ENCODE results near the gene PHLPP1. TPM values are rescaled to one million over a fixed set of nuclear protein-coding genes. Genes with fewer than 3 reads are reported as not detected.

Gene PHLPP1
- total RNA-seq, 1 experiment from 2014 or later = 28.0 TPM

DNA sequence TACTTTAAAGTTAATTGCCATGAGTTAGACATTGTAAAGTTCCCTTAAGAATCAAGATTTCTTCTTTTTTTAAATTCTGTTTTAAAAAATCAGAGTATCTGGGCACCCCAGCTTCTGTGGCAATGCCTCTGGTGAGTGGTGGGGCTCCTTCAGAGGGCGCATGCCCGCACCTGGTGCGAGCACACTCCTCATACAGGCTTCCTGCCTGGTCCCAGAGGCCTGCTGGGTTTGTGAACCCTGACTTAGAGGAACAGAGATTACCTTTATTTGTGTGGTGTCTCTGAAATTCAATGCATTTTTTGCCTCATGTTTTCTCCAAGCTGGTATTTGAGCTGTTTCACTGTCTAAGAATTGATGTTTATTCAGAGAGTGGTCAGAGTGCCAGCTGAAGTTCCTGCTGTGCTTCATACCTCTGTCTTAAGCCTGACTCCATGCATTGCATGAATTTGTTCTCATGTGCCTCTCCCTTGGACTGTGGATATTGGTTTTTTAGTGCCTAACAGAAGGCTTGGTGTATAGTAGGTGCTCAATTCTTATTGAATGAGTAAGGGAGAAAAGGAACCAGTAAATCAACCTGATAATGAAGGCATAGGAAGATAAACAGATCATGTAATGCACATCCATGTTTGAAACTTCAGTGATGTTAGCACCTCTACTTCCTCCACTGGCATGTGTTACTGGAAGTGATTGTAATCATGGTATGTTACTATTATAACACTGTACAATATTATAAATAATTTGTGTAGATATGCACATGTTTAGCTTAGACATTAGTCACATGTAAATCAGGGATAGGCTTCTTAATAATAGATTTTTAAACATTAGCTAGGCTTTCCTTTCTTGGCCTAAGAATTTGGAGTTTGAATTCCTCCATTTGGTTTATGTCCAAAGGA is 29.0 kb downstream of the PHLPP1 start:
- DNase-seq = no peak
- H3K27me3 Mint-ChIP-seq (ENCODE audit: unreplicated experiment) = no peaks in the 10 kb centered on the region
- H3K27ac Mint-ChIP-seq (ENCODE audit: unreplicated experiment) = peak overlapping the region; percentile 19
- no peaks in the 10 kb centered on the region for H3K36me3 Mint-ChIP-seq (ENCODE audit: insufficient read depth, unreplicated experiment)
- BruUV-seq (replicated peaks) = no TSS peak
- peaks cover 32% of the 10 kb centered on the region for H3K4me1 Mint-ChIP-seq (ENCODE audit: low read depth, unreplicated experiment)
- intact Hi-C loops (cut with micrococcal nuclease; ENCODE audit: unreplicated experiment) = no loop called here
- H3K4me3 Mint-ChIP-seq (ENCODE audit: low read depth, unreplicated experiment) = no peak overlapping the region
- TF ChIP-seq, protein P1, sequence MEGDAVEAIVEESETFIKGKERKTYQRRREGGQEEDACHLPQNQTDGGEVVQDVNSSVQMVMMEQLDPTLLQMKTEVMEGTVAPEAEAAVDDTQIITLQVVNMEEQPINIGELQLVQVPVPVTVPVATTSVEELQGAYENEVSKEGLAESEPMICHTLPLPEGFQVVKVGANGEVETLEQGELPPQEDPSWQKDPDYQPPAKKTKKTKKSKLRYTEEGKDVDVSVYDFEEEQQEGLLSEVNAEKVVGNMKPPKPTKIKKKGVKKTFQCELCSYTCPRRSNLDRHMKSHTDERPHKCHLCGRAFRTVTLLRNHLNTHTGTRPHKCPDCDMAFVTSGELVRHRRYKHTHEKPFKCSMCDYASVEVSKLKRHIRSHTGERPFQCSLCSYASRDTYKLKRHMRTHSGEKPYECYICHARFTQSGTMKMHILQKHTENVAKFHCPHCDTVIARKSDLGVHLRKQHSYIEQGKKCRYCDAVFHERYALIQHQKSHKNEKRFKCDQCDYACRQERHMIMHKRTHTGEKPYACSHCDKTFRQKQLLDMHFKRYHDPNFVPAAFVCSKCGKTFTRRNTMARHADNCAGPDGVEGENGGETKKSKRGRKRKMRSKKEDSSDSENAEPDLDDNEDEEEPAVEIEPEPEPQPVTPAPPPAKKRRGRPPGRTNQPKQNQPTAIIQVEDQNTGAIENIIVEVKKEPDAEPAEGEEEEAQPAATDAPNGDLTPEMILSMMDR (IDR thresholded peaks at IDR 0.05; ENCODE audit: unreplicated experiment) = no peak
- H3K9me3 Mint-ChIP-seq (ENCODE audit: low read depth, unreplicated experiment) = no peaks in the 10 kb centered on the region
- CTCF ChIA-PET = interaction anchor here (0.6 to 1.3 kb wide), 2 partner anchors 12 to 108 kb away, joined by 3 read pairs; no protein-coding TSS in a partner anchor

DNA sequence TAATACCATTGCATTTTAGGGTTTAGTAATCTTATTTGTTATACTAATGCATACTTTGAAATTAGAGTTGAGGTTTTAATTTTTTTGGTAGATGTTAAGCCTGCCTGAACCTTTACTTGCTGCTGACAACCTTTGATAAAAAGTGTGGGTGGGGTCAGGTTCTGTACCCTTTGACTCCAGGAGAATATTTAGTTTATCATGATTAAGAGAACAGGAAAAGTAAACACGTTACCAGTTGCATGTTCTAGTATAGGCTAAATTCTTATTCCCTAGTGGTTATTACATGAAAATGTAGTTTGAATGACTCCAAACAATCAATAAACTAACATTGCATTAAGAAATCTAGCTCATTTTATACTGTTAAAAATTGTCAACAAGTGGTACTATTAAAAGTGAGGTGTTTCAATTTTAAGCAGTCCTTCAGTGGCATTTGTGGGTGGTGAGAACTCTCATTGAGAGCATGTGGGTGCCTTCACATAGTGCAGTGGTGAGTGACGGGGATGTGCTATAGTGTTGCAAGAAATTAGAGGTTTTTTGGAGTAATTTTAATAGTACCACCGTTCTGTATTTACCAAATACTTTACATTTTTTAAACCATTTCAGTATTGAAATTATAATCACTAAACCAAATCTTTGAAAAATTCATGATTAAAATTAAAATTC is 29.9 kb downstream of the PHLPP1 start:
- intact Hi-C loops (cut with micrococcal nuclease; ENCODE audit: unreplicated experiment) = no loop called here
- no peak overlapping the region for H3K4me3 Mint-ChIP-seq (ENCODE audit: low read depth, unreplicated experiment)
- no peaks in the 10 kb centered on the region for H3K9me3 Mint-ChIP-seq (ENCODE audit: low read depth, unreplicated experiment)
- no peaks in the 10 kb centered on the region for H3K36me3 Mint-ChIP-seq (ENCODE audit: insufficient read depth, unreplicated experiment)
- CTCF ChIA-PET = interaction anchor here (1.3 kb wide), 1 partner anchor 11 kb away, joined by 3 read pairs; no protein-coding TSS in a partner anchor
- DNase-seq = no peak
- no peak overlapping the region for H3K27ac Mint-ChIP-seq (ENCODE audit: unreplicated experiment)
- no TSS peak for BruUV-seq (replicated peaks)
- H3K27me3 Mint-ChIP-seq (ENCODE audit: unreplicated experiment) = no peaks in the 10 kb centered on the region
- TF ChIP-seq, protein P1 (IDR thresholded peaks at IDR 0.05; ENCODE audit: unreplicated experiment) = no peak
- H3K4me1 Mint-ChIP-seq (ENCODE audit: low read depth, unreplicated experiment) = peaks cover 27% of the 10 kb centered on the region

DNA sequence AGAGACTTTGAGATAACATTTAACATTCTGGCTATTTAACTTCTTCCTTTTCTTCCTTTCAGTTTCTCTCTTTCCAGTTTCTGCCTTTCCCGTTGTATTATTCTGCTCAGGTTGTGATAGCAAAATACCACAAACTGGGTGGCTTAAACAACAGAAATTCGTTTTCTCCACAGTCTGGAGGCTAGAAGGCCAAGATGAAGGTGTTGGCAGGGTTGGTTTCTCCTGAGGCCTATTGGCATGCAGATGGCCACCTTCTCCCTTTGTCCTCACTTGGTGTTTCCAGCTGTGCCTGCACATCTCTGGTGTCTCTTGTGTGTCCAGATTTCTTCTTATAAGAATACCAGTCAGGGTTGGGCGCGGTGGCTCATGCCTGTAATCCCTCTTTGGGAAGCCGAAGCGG is 34.0 kb downstream of the PHLPP1 start:
- TF ChIP-seq, protein P1 (IDR thresholded peaks at IDR 0.05; ENCODE audit: unreplicated experiment) = no peak
- Mint-ChIP-seq H3K36me3 (ENCODE audit: insufficient read depth, unreplicated experiment) (no peaks in the 10 kb centered on the region), H3K4me3 (ENCODE audit: low read depth, unreplicated experiment) (no peak overlapping the region), H3K27me3 (ENCODE audit: unreplicated experiment) (no peaks in the 10 kb centered on the region), H3K27ac (ENCODE audit: unreplicated experiment) (no peak overlapping the region), H3K9me3 (ENCODE audit: low read depth, unreplicated experiment) (no peaks in the 10 kb centered on the region), H3K4me1 (ENCODE audit: low read depth, unreplicated experiment) (peaks cover 49% of the 10 kb centered on the region)
- CTCF ChIA-PET = no interaction called here
- no TSS peak for BruUV-seq (replicated peaks)
- no peak for DNase-seq
- intact Hi-C loops (cut with micrococcal nuclease; ENCODE audit: unreplicated experiment) = no loop called here

DNA sequence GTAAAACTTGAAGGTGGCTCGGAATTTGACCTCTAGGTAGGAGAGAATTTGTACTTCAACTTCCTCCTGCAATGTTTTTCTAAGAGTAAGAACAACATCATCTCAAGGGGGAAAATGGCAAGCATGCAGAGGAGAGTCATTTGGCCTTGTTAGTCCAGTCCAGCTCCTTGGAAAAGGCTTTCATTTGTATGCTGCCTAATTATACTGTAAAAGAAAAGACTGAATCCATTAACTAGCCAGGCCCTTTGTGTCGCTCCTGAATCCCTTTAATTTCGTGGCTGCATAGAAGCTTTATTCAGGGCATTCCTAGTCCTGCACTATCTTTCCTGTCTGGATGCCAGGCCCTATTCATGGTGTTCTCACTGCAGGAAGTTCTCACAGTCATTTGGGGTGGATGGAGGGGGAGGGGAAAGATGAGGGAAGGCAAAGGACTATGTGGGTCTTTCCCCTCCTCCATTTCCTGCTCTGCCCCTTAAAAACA is 36.0 kb downstream of the PHLPP1 start:
- Mint-ChIP-seq H3K9me3 (ENCODE audit: low read depth, unreplicated experiment) (no peaks in the 10 kb centered on the region), H3K4me1 (ENCODE audit: low read depth, unreplicated experiment) (peaks cover 47% of the 10 kb centered on the region), H3K27me3 (ENCODE audit: unreplicated experiment) (no peaks in the 10 kb centered on the region), H3K27ac (ENCODE audit: unreplicated experiment) (peak overlapping the region; percentile 68), H3K36me3 (ENCODE audit: insufficient read depth, unreplicated experiment) (no peaks in the 10 kb centered on the region), H3K4me3 (ENCODE audit: low read depth, unreplicated experiment) (peak overlapping the region; percentile 28)
- no TSS peak for BruUV-seq (replicated peaks)
- intact Hi-C loops (cut with micrococcal nuclease; ENCODE audit: unreplicated experiment) = loop anchor here (2.0 kb wide), 1 partner anchor 15 kb away; no protein-coding TSS in a partner anchor
- TF ChIP-seq, protein P1 (IDR thresholded peaks at IDR 0.05; ENCODE audit: unreplicated experiment) = no peak
- DNase-seq = no peak
- CTCF ChIA-PET = interaction anchor here (0.6 to 1.3 kb wide), 3 partner anchors 9 to 106 kb away, joined by 3 read pairs; no protein-coding TSS in a partner anchor

Measured in Calu3 (cell line).